Measurements from ENCODE around the gene ANKRD10. TPM values are rescaled to one million over a fixed set of nuclear protein-coding genes. Genes with fewer than 3 reads are reported as not detected.

Gene ANKRD10
- total RNA-seq, 1 donor from 2014 or later = 112 TPM

GRCh38 chr13:110921695-110922094, 6.8 kb upstream of the ANKRD10 start:
- H3K27ac Mint-ChIP-seq (ENCODE audit: unreplicated experiment) = no peak overlapping the region
- no peak overlapping the region for H3K4me3 Mint-ChIP-seq (ENCODE audit: unreplicated experiment)
- H3K27me3 Mint-ChIP-seq (ENCODE audit: low read depth) = peaks cover 3% of the 10 kb centered on the region
- no peak for DNase-seq (ENCODE audit: low spot score)
- TF ChIP-seq CTCF (IDR thresholded peaks at IDR 0.05) = no peak
- H3K9me3 Mint-ChIP-seq (ENCODE audit: low read depth) = no peaks in the 10 kb centered on the region
- H3K4me1 Mint-ChIP-seq (ENCODE audit: low read depth) = peaks cover 15% of the 10 kb centered on the region
- no peaks in the 10 kb centered on the region for H3K36me3 Mint-ChIP-seq (ENCODE audit: low read depth)

GRCh38 chr13:110921209-110921608, 6.3 kb upstream of the ANKRD10 start:
- Mint-ChIP-seq H3K4me1 (ENCODE audit: low read depth) (peaks cover 20% of the 10 kb centered on the region), H3K27ac (ENCODE audit: unreplicated experiment) (no peak overlapping the region), H3K9me3 (ENCODE audit: low read depth) (no peaks in the 10 kb centered on the region), H3K36me3 (ENCODE audit: low read depth) (no peaks in the 10 kb centered on the region), H3K27me3 (ENCODE audit: low read depth) (peaks cover 3% of the 10 kb centered on the region), H3K4me3 (ENCODE audit: unreplicated experiment) (no peak overlapping the region)
- TF ChIP-seq CTCF (IDR thresholded peaks at IDR 0.05) = no peak
- DNase-seq (ENCODE audit: low spot score) = no peak

GRCh38 chr13:110920038-110920437, 5.2 kb upstream of the ANKRD10 start:
- Mint-ChIP-seq H3K27ac (ENCODE audit: unreplicated experiment) (no peak overlapping the region), H3K9me3 (ENCODE audit: low read depth) (no peaks in the 10 kb centered on the region), H3K4me1 (ENCODE audit: low read depth) (peaks cover 24% of the 10 kb centered on the region), H3K4me3 (ENCODE audit: unreplicated experiment) (no peak overlapping the region), H3K36me3 (ENCODE audit: low read depth) (no peaks in the 10 kb centered on the region), H3K27me3 (ENCODE audit: low read depth) (peaks cover 3% of the 10 kb centered on the region)
- no peak for TF ChIP-seq CTCF (IDR thresholded peaks at IDR 0.05)
- no peak for DNase-seq (ENCODE audit: low spot score)

- no peaks in the 10 kb centered on the region for H3K36me3 Mint-ChIP-seq (ENCODE audit: low read depth)
- peaks cover 44% of the 10 kb centered on the region for H3K4me1 Mint-ChIP-seq (ENCODE audit: low read depth)
- peak overlapping the region; percentile 80 for H3K4me3 Mint-ChIP-seq (ENCODE audit: unreplicated experiment)
- DNase-seq (ENCODE audit: low spot score) = no peak
- peaks cover 2% of the 10 kb centered on the region for H3K27me3 Mint-ChIP-seq (ENCODE audit: low read depth)
- no peak for TF ChIP-seq CTCF (IDR thresholded peaks at IDR 0.05)
- H3K27ac Mint-ChIP-seq (ENCODE audit: unreplicated experiment) = peak overlapping the region; percentile 99
- no peaks in the 10 kb centered on the region for H3K9me3 Mint-ChIP-seq (ENCODE audit: low read depth)
Measured at GRCh38 chr13:110916301-110917142, 1.7 kb upstream of the ANKRD10 start.

GRCh38 chr13:110915874-110916206, 971 bp upstream of the ANKRD10 start:
- H3K4me3 Mint-ChIP-seq (ENCODE audit: unreplicated experiment) = peak overlapping the region; percentile 80

More at GRCh38 chr13:110915874-110916206, 971 bp upstream of the ANKRD10 start:
- H3K27me3 Mint-ChIP-seq (ENCODE audit: low read depth) = no peaks in the 10 kb centered on the region
- H3K27ac Mint-ChIP-seq (ENCODE audit: unreplicated experiment) = peak overlapping the region; percentile 99
- no peaks in the 10 kb centered on the region for H3K36me3 Mint-ChIP-seq (ENCODE audit: low read depth)
- H3K4me1 Mint-ChIP-seq (ENCODE audit: low read depth) = peaks cover 48% of the 10 kb centered on the region
- no peak for TF ChIP-seq CTCF (IDR thresholded peaks at IDR 0.05)
- DNase-seq (ENCODE audit: low spot score) = no peak
- H3K9me3 Mint-ChIP-seq (ENCODE audit: low read depth) = no peaks in the 10 kb centered on the region

Measured in chondrocyte (in vitro differentiated cells).